ENCODE measurements around the gene RGN. TPM values are rescaled to one million over a fixed set of nuclear protein-coding genes. Genes with fewer than 3 reads are reported as not detected.

Gene RGN
- total RNA-seq, 1 donor: 6.5 TPM

GRCh38 chrX:47063179-47063578 is 15.1 kb upstream of the RGN start:
- no peak overlapping the region for H3K4me3 ChIP-seq (ENCODE audit: low read depth, low read length)
- no peak for TF ChIP-seq CTCF (IDR thresholded peaks at IDR 0.05; ENCODE audit: insufficient read depth, low read depth, low read length)
- no peak for DNase-seq (ENCODE audit: low read depth)

- DNase-seq (ENCODE audit: low read depth): no peak
- TF ChIP-seq CTCF (IDR thresholded peaks at IDR 0.05; ENCODE audit: insufficient read depth, low read depth, low read length): no peak
- H3K4me3 ChIP-seq (ENCODE audit: low read depth, low read length): no peak overlapping the region
Measured at GRCh38 chrX:47068214-47068613, 10.0 kb upstream of the RGN start.

- H3K4me3 ChIP-seq (ENCODE audit: low read depth, low read length): no peak overlapping the region
- no peak for DNase-seq (ENCODE audit: low read depth)
- TF ChIP-seq CTCF (IDR thresholded peaks at IDR 0.05; ENCODE audit: insufficient read depth, low read depth, low read length): no peak
Measured at GRCh38 chrX:47068720-47069119, 9.5 kb upstream of the RGN start.

GRCh38 chrX:47080215-47080914 is 2.1 kb downstream of the RGN start:
- no peak for TF ChIP-seq CTCF (IDR thresholded peaks at IDR 0.05; ENCODE audit: insufficient read depth, low read depth, low read length)
- H3K4me3 ChIP-seq (ENCODE audit: low read depth, low read length): no peak overlapping the region

GRCh38 chrX:47080915-47081236 is 2.6 kb downstream of the RGN start:
- no peak overlapping the region for H3K4me3 ChIP-seq (ENCODE audit: low read depth, low read length)
- no peak for TF ChIP-seq CTCF (IDR thresholded peaks at IDR 0.05; ENCODE audit: insufficient read depth, low read depth, low read length)
- no peak for DNase-seq (ENCODE audit: low read depth)

More at GRCh38 chrX:47080215-47080914, 2.1 kb downstream of the RGN start:
- no peak for DNase-seq (ENCODE audit: low read depth)

GRCh38 chrX:47091149-47091775 is 13.0 kb downstream of the RGN start:
- no peak for TF ChIP-seq CTCF (IDR thresholded peaks at IDR 0.05; ENCODE audit: insufficient read depth, low read depth, low read length)
- peak; percentile 73 for DNase-seq (ENCODE audit: low read depth)
- no peak overlapping the region for H3K4me3 ChIP-seq (ENCODE audit: low read depth, low read length)
